Skeletal muscle cell (primary cell): Measurements from ENCODE around the gene IFT27.

Source experiments
- DNase-seq: peaks from one replicate; pipeline ENCODE4 v3.0.0-alpha.2; 2010; ENCODE audit warnings: low read depth
- H3K4me3 ChIP-seq: 2 replicates; pipeline ENCODE4 v1.5.1; 2011; ENCODE audit warnings: low read depth, mild to moderate bottlenecking, control low read depth, low read length, moderate library complexity

The IFT27 gene

DNA sequence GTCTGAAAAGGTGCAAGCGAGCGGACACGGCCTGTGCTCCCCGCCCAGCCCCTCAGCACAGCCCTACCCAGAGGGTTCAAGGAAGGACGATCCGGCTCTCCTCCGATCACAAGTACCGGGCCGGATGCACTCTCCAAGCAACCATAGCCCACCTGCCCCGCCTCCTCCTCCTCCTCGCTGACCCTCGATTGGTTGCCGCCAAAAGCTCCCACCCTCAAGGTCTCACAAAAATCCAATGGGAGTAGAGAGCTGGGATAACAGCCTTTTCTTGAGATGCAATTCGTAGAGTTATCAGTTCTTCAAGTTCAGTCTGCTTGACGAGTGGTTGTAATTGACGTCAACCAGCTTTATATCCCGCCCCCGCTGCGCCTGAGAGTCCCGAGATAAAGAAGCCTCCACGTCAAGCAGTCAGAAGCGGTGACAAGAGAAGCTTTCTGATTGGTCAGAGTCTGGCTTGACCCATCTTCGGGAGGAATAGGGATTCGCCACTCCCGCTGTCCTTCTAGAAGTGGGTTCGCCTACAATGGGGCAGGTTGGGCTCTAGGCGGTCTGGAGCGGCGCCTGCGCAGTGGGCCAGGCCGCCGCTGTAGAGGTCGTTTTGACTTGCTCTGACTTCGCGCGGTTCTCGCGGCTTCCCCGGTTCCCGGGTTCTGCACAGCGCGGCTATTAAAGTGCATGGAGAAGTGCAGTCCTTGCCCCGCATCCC lies at the start of gene IFT27:
Gene IFT27 (minus strand): TSS at position 156 of the 706 bp plus-strand sequence. CDS start 412 bp downstream, outside the sequence.
- peak within 1 kb of the TSS; percentile 85 for H3K4me3 ChIP-seq
- peak; percentile 100 for DNase-seq

- no peak for DNase-seq
- no peak overlapping the region for H3K4me3 ChIP-seq
These were observed 48.7 kb upstream of the IFT27 start for GRCh38 chr22:36824655-36825054.

DNA sequence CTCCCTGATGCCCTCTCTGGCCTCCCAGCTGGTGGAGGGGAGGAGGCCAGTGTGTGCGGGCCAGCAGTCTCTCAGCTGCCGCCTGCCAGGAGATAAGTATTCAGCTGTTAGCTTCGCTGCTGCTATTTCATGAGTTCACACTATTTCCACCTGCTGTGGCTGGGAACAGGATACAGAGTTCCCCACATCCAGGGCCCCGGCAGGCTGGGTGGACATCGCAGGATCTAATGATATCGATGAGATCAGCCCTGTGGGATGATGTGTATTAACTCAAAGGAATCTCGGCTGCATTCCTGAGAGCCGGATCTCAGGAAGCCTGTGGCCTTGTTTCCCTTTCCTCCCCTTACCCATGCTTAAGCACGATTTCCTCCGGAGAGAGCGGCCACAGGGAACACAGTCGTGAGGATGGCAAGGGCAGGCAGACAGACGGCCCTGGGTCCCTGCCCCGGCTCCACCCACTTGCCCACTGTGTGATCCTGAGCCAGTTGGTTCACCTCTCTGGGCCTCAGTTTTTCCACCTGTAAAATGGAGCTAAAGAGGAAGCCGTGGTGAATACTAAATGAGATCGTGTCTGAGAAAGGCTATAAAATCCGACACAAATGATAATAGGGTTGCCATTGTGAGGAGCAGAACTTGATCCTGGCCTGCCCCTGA lies 47.4 kb upstream of the IFT27 start:
- peak; percentile 22 for DNase-seq
- no peak overlapping the region for H3K4me3 ChIP-seq

GRCh38 chr22:36822581-36822980 lies 46.7 kb upstream of the IFT27 start:
- DNase-seq = no peak
- no peak overlapping the region for H3K4me3 ChIP-seq

GRCh38 chr22:36819112-36819511 lies 43.2 kb upstream of the IFT27 start:
- no peak overlapping the region for H3K4me3 ChIP-seq
- DNase-seq = no peak

- no peak for DNase-seq
- no peak overlapping the region for H3K4me3 ChIP-seq
These were observed 42.2 kb upstream of the IFT27 start for GRCh38 chr22:36818010-36818642.

DNA sequence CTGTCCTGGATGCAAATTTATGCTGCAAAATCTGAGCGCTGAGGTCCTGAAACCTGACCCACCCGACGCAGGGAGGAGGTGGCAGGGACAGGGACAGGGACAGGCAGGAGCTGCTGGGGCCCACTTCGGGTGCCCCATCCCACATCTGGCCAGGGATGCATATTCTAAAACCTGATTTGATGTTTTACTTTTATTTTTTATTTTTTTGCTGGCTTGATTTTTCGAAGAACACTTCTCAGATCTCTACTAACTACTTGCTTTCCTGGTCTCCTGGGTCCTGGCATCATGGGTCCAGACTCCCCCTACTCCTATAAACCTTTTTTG lies 41.6 kb upstream of the IFT27 start:
- DNase-seq = no peak
- H3K4me3 ChIP-seq = no peak overlapping the region

- H3K4me3 ChIP-seq = peak within 1 kb of the TSS; percentile 18
- DNase-seq = no peak
These were observed 41.0 kb upstream of the IFT27 start, which contains the start of gene PVALB for GRCh38 chr22:36816636-36817524. TSS of gene PVALB (minus strand) at chr22:36817035. CDS start at chr22:36817005, 30 bp downstream.

GRCh38 chr22:36816339-36816635 lies 40.4 kb upstream of the IFT27 start:
- DNase-seq = no peak
- no peak overlapping the region for H3K4me3 ChIP-seq

DNA sequence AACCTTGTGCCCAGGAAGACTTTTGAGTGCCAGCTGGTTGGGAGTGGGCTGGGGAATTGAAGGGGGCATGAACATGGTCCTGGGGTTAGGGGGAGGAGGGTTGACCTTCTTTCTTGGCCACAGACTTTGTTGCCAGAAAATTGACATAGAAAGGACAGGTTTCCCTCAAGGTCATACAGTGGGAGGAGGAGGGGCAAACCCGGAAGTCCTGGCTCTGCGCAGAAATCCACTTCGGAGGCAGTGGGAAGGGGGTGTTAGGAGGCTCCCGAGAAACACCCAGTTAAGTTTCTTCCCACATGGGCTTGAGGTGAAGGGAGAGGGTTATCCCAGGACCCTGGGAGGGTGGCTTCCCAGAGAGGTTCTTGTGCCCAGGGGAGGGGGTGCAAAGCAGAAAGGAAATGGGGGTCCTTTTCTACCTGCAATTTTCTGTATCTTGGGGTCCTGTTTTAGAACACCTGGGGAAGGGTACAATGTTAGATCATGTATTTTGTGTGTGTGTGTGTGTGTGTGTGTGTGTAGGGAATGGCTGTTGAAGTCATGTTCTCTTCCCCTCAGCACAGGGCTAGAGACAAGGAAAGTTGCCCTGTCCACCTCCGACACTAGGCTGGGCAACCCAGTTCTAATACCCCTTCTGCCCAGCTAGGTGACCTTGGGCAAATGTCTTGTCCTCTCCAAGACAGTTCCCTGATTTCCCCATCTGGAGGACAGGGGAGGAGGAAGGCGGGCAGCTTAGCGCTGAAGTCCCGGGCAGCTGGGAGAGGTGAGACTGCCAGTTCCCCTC lies 39.8 kb upstream of the IFT27 start:
- no peak overlapping the region for H3K4me3 ChIP-seq
- no peak for DNase-seq

- no peak for DNase-seq
- no peak overlapping the region for H3K4me3 ChIP-seq
These were observed 38.9 kb upstream of the IFT27 start for GRCh38 chr22:36814801-36815200.

- no peak for DNase-seq
- H3K4me3 ChIP-seq = no peak overlapping the region
These were observed 35.3 kb upstream of the IFT27 start for GRCh38 chr22:36811094-36811800.

DNA sequence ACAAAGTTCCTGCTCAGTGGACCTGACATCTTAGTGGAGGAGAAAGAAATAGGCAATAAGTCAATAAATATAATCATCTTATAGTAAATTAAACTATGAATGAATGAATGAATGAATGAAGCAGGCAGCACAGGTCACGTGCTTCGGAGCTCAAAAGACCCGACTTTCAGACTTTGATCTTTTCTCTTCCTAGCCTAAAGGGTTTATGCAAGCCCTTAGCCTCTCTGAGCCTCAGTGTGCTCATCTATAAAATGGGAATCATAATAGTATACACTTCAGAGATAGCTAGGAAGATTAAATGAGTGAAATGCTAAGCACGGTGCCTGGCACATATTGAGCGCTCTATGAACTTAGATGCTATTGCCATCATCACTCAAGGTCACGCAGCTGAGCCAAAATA lies 33.4 kb upstream of the IFT27 start:
- DNase-seq = no peak
- H3K4me3 ChIP-seq = no peak overlapping the region

GRCh38 chr22:36808721-36809344 lies 32.9 kb upstream of the IFT27 start:
- no peak for DNase-seq

GRCh38 chr22:36807627-36808026 lies 31.7 kb upstream of the IFT27 start:
- DNase-seq = no peak
- H3K4me3 ChIP-seq = no peak overlapping the region

More at GRCh38 chr22:36808721-36809344, 32.9 kb upstream of the IFT27 start:
- no peak overlapping the region for H3K4me3 ChIP-seq

DNA sequence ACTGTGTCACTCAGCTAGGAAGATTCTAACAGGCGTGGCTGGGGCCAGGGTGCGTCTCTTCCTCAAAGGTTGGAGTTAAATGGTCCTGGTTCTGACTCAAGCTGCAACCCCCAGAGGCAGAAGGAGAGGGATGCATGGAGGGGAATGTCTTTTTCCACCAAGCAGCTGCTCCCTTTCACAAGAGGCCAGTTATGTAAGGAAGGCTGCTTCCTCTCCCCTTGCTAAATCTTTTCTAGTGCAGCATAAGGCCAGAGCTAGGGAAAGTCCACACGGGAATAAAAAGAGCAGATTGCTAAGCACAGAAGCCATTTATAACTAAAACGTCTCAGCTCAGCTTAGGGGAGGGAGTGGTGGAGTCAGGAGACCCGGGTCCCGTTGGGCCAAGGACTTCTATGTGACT lies 30.9 kb upstream of the IFT27 start:
- no peak overlapping the region for H3K4me3 ChIP-seq
- DNase-seq = no peak

GRCh38 chr22:36803358-36803757 lies 27.4 kb upstream of the IFT27 start:
- H3K4me3 ChIP-seq = no peak overlapping the region
- DNase-seq = no peak

DNA sequence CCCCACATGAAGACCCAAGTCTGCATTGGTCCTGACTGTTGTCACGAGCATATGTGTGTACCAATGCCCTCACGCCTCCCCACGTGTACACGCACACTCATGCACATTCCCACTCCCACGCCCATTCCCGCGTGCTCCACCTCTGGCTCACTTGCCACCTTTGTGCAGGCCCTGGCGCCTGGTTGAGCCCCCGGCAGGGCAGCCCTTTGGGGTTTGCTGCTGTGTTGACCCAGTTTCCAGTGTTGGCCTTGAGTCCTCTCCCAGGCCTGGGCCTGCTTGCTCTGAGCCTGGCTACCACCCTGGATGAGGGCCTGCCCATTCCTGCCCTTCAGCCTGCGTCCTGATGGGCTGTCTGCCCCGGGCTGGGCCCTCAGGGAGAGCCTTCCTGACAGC lies 22.8 kb upstream of the IFT27 start:
- no peak overlapping the region for H3K4me3 ChIP-seq
- DNase-seq = no peak
